Measurements from ENCODE around the gene DHRS2. TPM values are rescaled to one million over a fixed set of nuclear protein-coding genes. Genes with fewer than 3 reads are reported as not detected.

DHRS2 gene
- total RNA-seq, 3 donors from 2014 or later: 0.26 to 0.34 TPM; not detected in 1

GRCh38 chr14:23603103-23603502 lies 33.1 kb upstream of the DHRS2 start:
- DNase-seq: no peak
- TF ChIP-seq CTCF (IDR thresholded peaks at IDR 0.05): no peak
- Histone ChIP-seq H3K4me1 (ENCODE audit: low read depth) (no peaks in the 10 kb centered on the region), H3K9me3 (no peaks in the 10 kb centered on the region), H3K4me3 (no peak overlapping the region), H3K36me3 (ENCODE audit: low read depth) (no peaks in the 10 kb centered on the region)
- no peak for ATAC-seq
- intact Hi-C loops (cut with DNase I, micrococcal nuclease): no loop called here

DNA sequence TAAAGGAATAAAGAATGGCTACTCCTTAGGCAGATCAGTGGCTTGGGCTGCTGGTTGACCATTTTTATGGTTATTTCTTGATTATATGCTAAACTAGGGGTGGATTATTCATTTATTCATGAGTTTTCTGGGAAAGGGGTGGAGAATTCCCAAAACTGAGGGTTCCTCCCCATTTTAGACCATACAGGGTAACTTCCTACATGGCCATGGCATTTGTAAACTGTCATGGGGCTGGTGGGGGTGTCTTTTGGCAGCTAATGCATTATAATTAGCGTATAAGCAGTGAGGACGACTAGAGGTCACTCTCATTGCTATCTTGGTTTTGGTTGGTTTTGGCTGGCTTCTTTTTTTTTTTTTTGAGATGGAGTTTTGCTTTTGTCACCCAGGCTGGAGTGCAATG lies 32.0 kb upstream of the DHRS2 start:
- no peaks in the 10 kb centered on the region for H3K4me1 ChIP-seq (ENCODE audit: low read depth)
- no peak for ATAC-seq
- intact Hi-C loops (cut with DNase I, micrococcal nuclease): no loop called here
- no peaks in the 10 kb centered on the region for H3K36me3 ChIP-seq (ENCODE audit: low read depth)
- no peaks in the 10 kb centered on the region for H3K9me3 ChIP-seq
- no peak overlapping the region for H3K4me3 ChIP-seq
- no peak for TF ChIP-seq CTCF (IDR thresholded peaks at IDR 0.05)
- no peak for DNase-seq

- H3K36me3 ChIP-seq (ENCODE audit: low read depth): no peaks in the 10 kb centered on the region
- no peak overlapping the region for H3K4me3 ChIP-seq
- ATAC-seq (no peak), DNase-seq (no peak)
- TF ChIP-seq CTCF (IDR thresholded peaks at IDR 0.05): no peak
- H3K4me1 ChIP-seq (ENCODE audit: low read depth): peaks cover 2% of the 10 kb centered on the region
- no peaks in the 10 kb centered on the region for H3K9me3 ChIP-seq
- intact Hi-C loops (cut with DNase I, micrococcal nuclease): no loop called here
Measured at GRCh38 chr14:23604675-23605170, 31.4 kb upstream of the DHRS2 start.

GRCh38 chr14:23605931-23606585 lies 30.1 kb upstream of the DHRS2 start:
- Histone ChIP-seq H3K36me3 (ENCODE audit: low read depth) (no peaks in the 10 kb centered on the region), H3K9me3 (no peaks in the 10 kb centered on the region), H3K4me1 (ENCODE audit: low read depth) (peaks cover 15% of the 10 kb centered on the region), H3K4me3 (no peak overlapping the region)
- intact Hi-C loops (cut with DNase I, micrococcal nuclease): no loop called here
- no peak for TF ChIP-seq CTCF (IDR thresholded peaks at IDR 0.05)
- no peak for DNase-seq
- ATAC-seq: no peak

DNA sequence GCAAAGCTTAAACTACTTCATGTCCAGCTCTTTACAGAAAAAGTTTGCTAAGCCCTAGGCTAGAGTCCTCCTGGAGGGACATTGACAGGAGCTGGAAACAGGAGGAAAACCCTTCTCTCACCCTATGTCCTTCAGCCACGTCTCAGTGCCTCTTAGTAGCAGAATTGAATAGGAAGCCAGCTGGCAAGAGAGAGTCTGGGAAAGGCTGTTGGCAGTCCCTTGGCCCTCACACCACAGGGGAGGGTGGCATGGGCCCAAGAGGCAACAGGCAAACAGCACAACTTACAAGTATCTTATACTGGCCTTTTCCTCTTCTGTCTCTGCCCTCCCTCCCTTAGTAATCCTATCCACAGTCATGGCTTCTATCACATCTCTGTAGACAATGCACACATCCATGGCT lies 27.7 kb upstream of the DHRS2 start:
- H3K9me3 ChIP-seq: no peaks in the 10 kb centered on the region
- ATAC-seq (no peak), DNase-seq (no peak)
- intact Hi-C loops (cut with DNase I, micrococcal nuclease): no loop called here
- peaks cover 33% of the 10 kb centered on the region for H3K4me1 ChIP-seq (ENCODE audit: low read depth)
- H3K36me3 ChIP-seq (ENCODE audit: low read depth): no peaks in the 10 kb centered on the region
- no peak overlapping the region for H3K4me3 ChIP-seq
- TF ChIP-seq CTCF (IDR thresholded peaks at IDR 0.05): no peak
